22Rv1 (cell line): ENCODE results near the gene POPDC3.

Source experiments
- ZFX ChIP-seq: fragments of 450-650 bp; IDR thresholded peaks from 2 replicates; pipeline ENCODE4 v1.6.1; 2017; ENCODE audit warnings: antibody characterized with exemption, borderline replicate concordance
- TF ChIP-seq, protein P1 (sequence below): fragments of 450-650 bp; IDR thresholded peaks from 2 replicates; pipeline ENCODE4 v1.5.1; 2017; ENCODE audit warnings: mild to moderate bottlenecking

DNA sequence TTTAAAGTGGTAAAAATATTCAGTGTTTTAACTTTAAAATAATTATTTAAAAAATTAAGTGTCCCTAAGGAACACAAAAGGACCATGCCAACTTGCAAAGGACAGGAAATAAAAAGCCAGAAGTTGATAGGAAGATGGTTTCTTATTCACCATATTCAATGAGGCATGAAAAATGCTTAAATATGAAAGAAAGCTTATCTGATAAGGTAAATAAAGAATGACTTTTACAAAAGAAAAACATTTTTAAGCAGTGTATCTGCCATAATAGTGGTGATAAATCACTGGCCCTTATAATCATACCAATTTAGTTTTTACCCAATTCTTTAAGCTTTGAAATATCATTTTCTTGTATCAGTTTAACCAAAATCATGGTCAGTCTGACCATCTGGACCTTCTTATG, 33.5 kb upstream of the POPDC3 start:
- TF ChIP-seq, protein P1, sequence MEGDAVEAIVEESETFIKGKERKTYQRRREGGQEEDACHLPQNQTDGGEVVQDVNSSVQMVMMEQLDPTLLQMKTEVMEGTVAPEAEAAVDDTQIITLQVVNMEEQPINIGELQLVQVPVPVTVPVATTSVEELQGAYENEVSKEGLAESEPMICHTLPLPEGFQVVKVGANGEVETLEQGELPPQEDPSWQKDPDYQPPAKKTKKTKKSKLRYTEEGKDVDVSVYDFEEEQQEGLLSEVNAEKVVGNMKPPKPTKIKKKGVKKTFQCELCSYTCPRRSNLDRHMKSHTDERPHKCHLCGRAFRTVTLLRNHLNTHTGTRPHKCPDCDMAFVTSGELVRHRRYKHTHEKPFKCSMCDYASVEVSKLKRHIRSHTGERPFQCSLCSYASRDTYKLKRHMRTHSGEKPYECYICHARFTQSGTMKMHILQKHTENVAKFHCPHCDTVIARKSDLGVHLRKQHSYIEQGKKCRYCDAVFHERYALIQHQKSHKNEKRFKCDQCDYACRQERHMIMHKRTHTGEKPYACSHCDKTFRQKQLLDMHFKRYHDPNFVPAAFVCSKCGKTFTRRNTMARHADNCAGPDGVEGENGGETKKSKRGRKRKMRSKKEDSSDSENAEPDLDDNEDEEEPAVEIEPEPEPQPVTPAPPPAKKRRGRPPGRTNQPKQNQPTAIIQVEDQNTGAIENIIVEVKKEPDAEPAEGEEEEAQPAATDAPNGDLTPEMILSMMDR = no peak
- TF ChIP-seq ZFX = no peak
